ENCODE results near the gene RASGRP2. TPM values are rescaled to one million over a fixed set of nuclear protein-coding genes. Genes with fewer than 3 reads are reported as not detected.

The RASGRP2 gene
- total RNA-seq, 1 experiment from 2014 or later: 0.23 TPM

- no peak for DNase-seq (ENCODE audit: low read depth)
These were observed 27.9 kb upstream of the RASGRP2 start for GRCh38 chr11:64771861-64772260.

DNA sequence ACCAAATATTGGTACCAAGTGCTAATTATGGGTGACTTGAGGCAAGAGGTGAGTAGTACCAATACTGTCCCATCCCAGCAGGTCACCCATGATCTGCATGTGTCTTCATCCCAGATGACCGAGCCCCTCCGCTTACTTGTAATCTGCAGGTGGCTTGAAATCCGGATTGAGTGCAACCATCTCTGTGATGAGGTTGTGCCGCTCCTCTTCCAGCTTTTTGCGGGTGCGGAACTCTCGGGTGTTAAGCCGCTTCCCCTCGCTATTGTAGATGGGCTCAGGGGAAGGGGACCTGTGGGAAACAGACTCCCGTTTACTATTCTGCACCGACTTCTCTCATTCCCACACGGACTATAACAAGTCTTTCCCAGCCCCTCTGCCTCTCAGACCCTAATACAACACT lies 26.2 kb upstream of the RASGRP2 start:
- DNase-seq (ENCODE audit: low read depth): no peak

GRCh38 chr11:64769283-64769682 lies 25.3 kb upstream of the RASGRP2 start:
- DNase-seq (ENCODE audit: low read depth): no peak

- no peak for DNase-seq (ENCODE audit: low read depth)
These were observed 24.4 kb upstream of the RASGRP2 start for GRCh38 chr11:64768300-64768694.

DNA sequence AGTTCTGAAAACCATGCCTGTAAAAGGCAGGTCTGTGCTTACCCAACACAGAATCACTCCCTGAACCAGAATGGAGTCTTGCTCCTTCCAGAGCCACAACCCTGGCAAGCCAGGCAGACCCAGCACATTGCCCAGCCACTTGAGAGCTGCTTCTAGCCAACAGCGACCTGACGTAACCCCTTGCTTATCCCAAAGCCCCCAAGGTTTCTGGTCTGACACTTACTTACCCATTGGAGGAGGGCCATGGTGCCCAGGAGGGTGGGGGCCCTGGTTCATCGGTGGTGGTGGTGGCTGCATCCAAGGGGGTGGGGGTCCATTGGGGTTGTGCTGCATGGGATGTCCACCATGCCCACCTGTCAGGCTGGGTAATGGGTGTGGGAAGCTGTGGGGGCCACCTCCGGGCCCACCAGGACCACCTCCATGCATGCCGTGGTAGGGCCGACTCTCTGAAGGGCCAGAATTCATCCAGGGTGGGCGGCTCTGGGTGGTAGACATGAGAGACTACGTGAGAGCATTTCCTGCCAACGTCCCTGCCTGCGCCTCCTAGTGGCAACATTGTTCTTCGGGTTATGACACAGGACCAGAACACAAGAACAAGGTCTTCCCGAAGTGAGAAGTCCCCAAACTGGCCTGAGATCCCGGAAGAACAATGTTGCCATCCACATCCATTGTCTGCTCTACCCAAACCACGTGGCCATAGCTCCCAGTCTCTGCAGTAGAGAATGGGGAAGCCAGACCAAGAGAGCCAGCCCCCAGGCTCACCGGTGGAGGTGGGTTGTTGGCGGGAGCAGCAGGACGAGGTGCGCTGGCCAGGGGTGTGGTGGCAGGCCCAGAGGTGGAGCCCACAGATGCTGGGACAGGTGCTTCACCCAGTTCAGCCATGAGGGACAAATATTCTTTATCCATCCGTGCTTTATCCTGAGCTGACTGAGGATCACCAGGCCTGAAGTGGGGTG lies 23.7 kb upstream of the RASGRP2 start:
- peak; percentile 45 for DNase-seq (ENCODE audit: low read depth)

DNA sequence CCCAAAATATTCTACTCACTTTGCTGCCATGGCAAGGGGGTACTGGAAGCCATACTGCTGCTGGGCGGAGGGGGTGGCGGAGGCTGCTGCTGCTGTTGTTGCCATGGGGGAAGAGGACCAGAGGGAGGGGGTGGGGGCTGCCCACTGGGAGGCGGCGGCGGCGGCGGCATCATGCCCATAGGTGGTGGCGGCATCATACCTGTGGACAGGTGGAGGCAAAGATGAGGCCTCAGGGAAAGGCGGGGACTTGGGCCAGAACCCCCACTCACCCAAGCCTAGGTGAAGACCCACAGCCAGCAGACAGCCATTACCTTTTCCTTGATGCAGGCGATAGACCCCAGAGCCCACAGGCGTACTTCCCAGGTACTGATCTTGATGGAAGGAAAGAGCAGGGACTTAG lies 22.9 kb upstream of the RASGRP2 start:
- no peak for DNase-seq (ENCODE audit: low read depth)

- no peak for DNase-seq (ENCODE audit: low read depth)
These were observed 22.1 kb upstream of the RASGRP2 start for GRCh38 chr11:64765851-64766665.

GRCh38 chr11:64765291-64765850 lies 21.4 kb upstream of the RASGRP2 start:
- no peak for DNase-seq (ENCODE audit: low read depth)

DNA sequence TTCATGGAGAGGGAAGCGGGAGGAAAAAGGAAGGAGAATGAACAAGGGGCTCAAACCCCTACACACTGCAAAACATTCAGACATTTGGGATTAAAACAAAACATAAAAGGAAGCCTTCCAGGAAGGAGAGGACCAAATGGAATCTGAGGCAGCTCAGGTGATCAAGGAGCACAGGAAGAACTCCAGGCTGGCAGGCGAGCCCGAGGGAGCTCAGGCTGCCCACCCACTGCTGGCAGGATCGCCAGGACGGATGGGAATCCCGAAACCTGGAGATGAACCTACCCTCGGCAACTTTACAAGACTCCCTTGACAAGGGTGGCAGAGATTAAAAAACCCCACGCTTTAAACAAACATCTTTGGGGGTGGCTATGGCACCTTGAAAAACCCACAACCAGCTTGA lies 20.8 kb upstream of the RASGRP2 start:
- DNase-seq (ENCODE audit: low read depth): no peak

- no peak for DNase-seq (ENCODE audit: low read depth)
These were observed 20.2 kb upstream of the RASGRP2 start for GRCh38 chr11:64764040-64764611.

DNA sequence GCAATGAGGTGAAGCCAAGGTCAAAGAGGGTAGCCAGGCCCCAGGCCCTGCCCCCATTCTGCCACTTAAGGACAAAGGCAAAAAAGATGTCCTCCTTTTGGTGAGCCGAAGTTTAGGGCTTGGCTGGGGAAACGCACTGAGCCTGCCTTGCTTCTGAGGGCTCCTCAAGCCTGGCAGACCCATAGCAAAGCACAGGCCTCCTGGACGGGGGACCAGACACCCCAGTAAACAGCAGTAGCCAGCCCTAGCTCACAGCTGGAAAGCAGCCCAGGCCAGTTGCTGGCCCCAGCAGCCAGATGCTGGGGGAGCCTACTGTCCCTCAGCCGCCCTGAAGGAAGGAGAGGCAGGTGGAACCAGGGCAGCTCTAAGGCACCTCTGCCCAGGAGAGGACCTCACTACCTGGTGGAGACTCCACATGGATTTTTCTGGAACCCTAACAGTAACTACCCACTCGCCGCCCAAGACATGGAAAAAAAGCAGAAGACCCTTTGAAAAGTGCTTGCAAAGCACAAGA lies 19.6 kb upstream of the RASGRP2 start:
- no peak for DNase-seq (ENCODE audit: low read depth)

DNA sequence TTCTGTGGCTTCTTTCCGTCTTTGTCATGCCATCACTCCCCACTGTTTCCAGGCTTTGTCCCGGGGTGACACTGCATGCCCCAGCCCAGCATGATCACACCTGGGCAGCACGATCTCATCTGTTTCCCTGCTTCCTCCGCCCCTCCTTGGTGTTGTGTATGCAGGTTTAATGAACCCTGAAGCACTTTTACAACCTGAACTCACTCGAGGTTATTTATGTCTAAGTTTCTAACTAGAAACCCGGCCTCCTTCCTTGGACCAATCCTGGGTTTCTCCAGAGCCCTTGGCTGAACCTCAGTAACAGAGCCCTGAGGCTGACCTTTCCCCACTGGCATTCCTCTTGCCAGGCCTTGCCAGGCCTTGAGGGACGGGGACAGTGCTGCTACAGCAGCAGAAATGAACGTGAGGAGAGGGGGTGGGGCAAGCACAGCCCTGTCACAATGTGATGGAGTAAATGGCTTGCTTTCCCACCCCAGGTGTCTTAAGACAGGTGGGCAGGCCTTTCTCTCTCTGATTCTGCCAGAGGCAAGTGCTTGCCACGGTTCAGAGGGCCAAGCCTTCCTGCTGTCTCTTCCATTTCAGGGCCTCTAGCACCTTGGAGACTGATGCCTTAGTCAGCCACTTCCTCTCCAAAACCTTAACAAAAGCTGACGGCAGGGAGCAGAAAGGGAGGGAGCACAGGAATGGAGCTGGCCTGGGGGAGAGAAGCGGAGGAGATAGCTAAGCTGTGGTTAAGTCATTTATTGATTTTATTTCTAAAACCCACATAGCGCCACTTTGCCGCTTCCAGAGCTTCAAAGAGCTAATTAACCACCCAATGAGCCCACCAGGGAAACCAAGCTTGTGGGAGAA lies 19.0 kb upstream of the RASGRP2 start:
- no peak for DNase-seq (ENCODE audit: low read depth)

GRCh38 chr11:64762277-64762673 lies 18.3 kb upstream of the RASGRP2 start:
- no peak for DNase-seq (ENCODE audit: low read depth)

GRCh38 chr11:64760759-64761420 lies 16.9 kb upstream of the RASGRP2 start:
- no peak for DNase-seq (ENCODE audit: low read depth)

DNA sequence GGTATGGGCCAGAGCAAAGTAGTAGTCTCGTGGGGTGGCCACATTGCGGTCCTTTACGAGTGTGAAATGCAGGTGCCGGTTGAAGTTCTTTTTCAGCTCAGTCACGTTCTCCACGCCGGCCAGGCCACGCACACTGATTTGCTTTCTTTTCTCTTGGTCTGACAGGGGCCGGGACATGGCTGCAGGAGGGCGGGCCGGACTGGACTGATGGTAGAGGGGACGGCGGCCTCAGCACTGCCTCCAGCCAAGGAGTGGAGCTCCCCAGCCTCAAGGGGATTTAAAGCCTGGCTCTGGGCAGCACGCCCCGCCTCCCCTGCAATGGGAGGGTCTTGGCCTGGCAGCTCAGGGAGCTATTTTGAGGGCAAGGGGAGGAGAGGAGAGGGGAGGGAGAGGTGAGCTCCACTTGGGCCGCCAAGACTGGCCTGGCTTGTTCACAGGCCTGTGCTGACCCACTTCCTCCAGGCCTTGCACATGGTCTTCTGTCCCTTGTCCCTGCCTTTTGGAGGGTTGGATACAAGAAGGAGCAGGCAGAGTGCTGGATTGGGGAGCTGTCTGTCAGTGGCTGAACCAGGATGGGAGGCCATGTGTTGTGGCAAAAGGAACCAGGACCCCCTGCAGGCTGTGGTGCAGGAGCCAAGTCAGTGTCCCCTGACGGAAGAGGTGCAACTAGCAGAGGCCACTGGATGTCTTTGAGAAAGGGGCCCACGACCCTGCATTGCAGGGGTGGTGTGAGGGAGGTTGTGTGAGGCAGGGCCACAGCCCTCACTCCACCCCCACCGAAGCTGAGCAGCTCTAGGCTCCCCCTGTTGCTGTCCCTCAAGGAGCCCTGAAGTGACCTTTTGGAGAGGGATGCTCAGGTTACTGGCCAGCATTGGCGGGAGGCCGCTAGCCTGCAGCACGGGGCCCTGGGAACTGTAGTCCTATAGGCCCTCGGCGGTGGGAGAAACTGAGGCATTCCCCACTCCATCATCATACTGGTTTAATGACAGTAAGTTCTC lies 16.1 kb upstream of the RASGRP2 start, which contains the start of gene PYGM:
Gene PYGM (minus strand): TSS at position 253 of the 998 bp plus-strand sequence. CDS start 76 bp downstream, at position 177.
- peak; percentile 69 for DNase-seq (ENCODE audit: low read depth)

DNA sequence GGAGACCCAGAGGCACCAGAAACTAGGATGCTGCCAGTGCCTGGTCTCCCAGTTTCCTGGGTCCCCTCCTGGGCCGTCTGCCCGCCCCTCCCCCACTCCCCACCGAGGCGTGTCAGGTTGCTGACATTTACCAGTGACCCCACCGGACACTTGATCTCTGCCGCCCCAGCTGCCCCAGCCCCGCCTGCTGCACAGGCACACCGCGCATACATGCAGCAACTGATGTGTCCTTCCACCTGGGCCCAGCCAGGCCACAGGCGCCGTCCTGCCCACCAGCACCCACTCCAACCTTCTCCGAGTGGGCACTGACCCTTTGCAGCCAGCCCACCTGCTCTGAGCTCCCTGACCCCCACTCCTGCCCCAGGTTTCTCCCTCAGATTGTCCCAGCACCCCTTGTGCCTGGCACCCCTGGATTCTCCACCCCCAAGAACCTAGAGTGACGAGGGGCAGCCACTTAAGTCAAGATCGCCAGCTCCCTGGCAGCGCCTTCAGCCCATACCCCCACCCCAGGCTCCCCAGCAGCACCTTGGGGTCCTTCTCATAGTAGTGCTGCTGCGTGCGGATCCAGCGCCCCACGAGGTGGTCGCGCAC lies 15.3 kb upstream of the RASGRP2 start:
- no peak for DNase-seq (ENCODE audit: low read depth)

DNA sequence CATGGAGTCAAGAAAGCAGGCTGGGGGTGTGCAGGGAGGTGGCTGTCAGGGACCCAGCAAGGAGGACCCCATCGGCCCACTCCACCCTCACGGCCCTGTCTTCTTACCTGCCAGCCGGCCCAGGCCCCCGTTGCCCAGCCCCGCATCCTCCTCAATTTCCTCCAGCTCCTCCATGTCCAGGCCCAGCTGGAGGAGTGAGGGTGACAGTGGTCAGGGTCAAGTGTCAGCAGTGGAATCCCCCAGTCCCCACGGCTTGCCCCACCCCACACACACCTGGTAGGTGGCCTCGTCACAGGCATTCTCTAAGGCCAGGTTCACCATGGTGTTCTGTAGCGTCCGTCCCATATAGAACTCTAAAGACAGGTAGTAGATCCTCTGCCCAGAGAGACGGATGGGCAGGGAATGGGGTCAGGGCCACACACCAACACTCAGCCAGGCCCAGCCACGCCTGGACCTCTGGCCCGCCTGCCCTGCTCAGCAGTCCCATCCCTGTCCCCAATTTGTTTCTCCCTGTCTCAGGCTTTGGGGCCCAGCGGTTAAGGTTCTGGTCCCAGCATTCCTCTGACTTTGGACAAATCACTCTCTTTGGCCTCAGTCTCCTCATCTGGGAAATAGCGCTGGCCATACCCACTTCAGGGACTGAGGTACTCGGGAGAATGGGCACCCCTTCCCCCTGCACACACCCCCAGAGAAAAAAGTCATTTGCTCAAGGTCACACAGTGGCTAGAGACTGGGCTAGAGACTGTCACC lies 14.6 kb upstream of the RASGRP2 start:
- DNase-seq (ENCODE audit: low read depth): no peak
